Stomach (tissue), 9 donors: ENCODE measurements around the gene LAMC1. TPM values are rescaled to one million over a fixed set of nuclear protein-coding genes. Genes with fewer than 3 reads are reported as not detected.

Experiments used
- DNase-seq, 2 donors: peaks; one replicate each; pipeline versions ENCODE4 v3.0.0 to v3.0.0-alpha.2; 2013 to 2019
- H3K27ac ChIP-seq, 5 donors: fragments of 200-600 bp in 4 of 5; sonication (generic) in 4 of 5; one replicate each; pipeline ENCODE4 v1.5.1; 2013 to 2019; ENCODE audit warnings: mild to moderate bottlenecking in 1 of 5, moderate library complexity in 1 of 5
- H3K27me3 ChIP-seq, 3 donors: fragments of 200-600 bp; sonication (generic); one replicate each; pipeline ENCODE4 v1.5.1; 2017 to 2019; ENCODE audit warnings: mixed run types in 1 of 3
- H3K36me3 ChIP-seq, 4 donors: fragments of 200-600 bp; sonication (generic); 1 replicate in 3 of 4; 2 replicates in 1 of 4; pipeline ENCODE4 v1.5.1; 2016 to 2019
- H3K4me1 ChIP-seq, 4 donors: fragments of 200-600 bp; sonication (generic); one replicate each; pipeline ENCODE4 v1.5.1; 2016 to 2019
- H3K4me3 ChIP-seq, 4 donors: fragments of 200-600 bp; sonication (generic) in 3 of 4; one replicate each; pipeline ENCODE4 v1.5.1; 2016 to 2019; ENCODE audit warnings: mild to moderate bottlenecking in 1 of 4
- H3K9me3 ChIP-seq, 4 donors: fragments of 200-600 bp; sonication (generic); one replicate each; pipeline ENCODE4 v1.5.1; 2016 to 2019
- CTCF ChIP-seq, 7 experiments: fragments of 450-650 bp in 4 of 7; fragments of 200-600 bp in 3 of 7; sonication (generic) in 3 of 7; IDR thresholded peaks; one replicate each; pipeline ENCODE4 v1.5.1; 2016 to 2019; ENCODE audit warnings: antibody characterized with exemption in 7 of 7, control low read depth in 2 of 7, mild to moderate bottlenecking in 1 of 7
- EP300 ChIP-seq: sonication (generic); formaldehyde crosslinking; IDR thresholded peaks from one replicate; pipeline ENCODE4 v1.6.1; 2017; ENCODE audit warnings: antibody characterized with exemption
- POLR2A ChIP-seq, 4 donors: fragments of 450-650 bp; IDR thresholded peaks; one replicate each; pipeline ENCODE4 v1.6.1; 2016; ENCODE audit warnings: antibody characterized with exemption in 4 of 4, control low read depth in 2 of 4, mild to moderate bottlenecking in 1 of 4, moderate library complexity in 1 of 4
- POLR2AphosphoS5 ChIP-seq, 3 donors: sonication (generic); formaldehyde crosslinking; IDR thresholded peaks; one replicate each; pipeline ENCODE4 v1.6.1; 2016; ENCODE audit warnings: antibody characterized with exemption in 3 of 3
- WGBS, 5 donors: extraction: QIAGEN DNeasy Blood & Tissue Kit in 3 of 5; methylation state at CpG; one replicate each; pipeline versions ENCODE4 v1.1.5 to v1.1.7; 2013 to 2018; 5-methylcytosine and 5-hydroxymethylcytosine counted together
- intact Hi-C: fragments of 100-400 bp; cut with DNase I; formaldehyde crosslinking; loops from one replicate; pipeline ENCODE4 v1.15.1; 2023; ENCODE audit warnings: low total_unique reads
- polyA plus RNA-seq, 3 donors: library from polyadenylated mRNA; stranded (reverse); fragments of 200-250 nt; gene quantifications; one replicate each; pipeline ENCODE4 v1.2.3, GENCODE V29; 2013
- total RNA-seq, 5 donors: library from RNA; depleted of rRNA; stranded (reverse); fragments of >200 nt; gene quantifications; one replicate each; pipeline versions ENCODE4 v1.1.0 to v1.2.3, GENCODE V29; 2014 to 2016
- donor health status: healthy with polysubstance abuse.
- donor health status: Bipolar disorder and iron deficiency.
- donor health status: healthy.

The LAMC1 gene
- total and polyA plus RNA-seq, 8 donors = 11.7 to 355 (median 142) TPM

- DNase-seq = no peak
- H3K9me3 ChIP-seq = no peaks in the 10 kb centered on the region
- no peak overlapping the region for H3K4me3 ChIP-seq
- intact Hi-C loops = no loop called here
- H3K27ac ChIP-seq = peak overlapping the region in 3 of 5 donors; percentile 40 to 62 (median 43)
- H3K27me3 ChIP-seq = no peaks in the 10 kb centered on the region
- TF ChIP-seq POLR2AphosphoS5 (IDR thresholded peaks at IDR 0.05) (no peak), EP300 (no peak), CTCF (IDR thresholded peaks at IDR 0.05) (no peak)
- whole genome bisulfite sequencing, 5 donors = 80 to 95% (median 90%) methylated on average over 5 of the region's 5 CpGs
- H3K4me1 ChIP-seq = peaks cover 0 to 29% (median 13%) of the 10 kb centered on the region in 4 donors
- peaks cover 39 to 100% (median 96%) of the 10 kb centered on the region in 4 donors for H3K36me3 ChIP-seq
Observed at GRCh38 chr1:183125279-183125999, 102.2 kb downstream of the LAMC1 start.

- H3K27me3 ChIP-seq = no peaks in the 10 kb centered on the region
- TF ChIP-seq POLR2AphosphoS5 (IDR thresholded peaks at IDR 0.05) (no peak), EP300 (no peak), POLR2A (IDR thresholded peaks at IDR 0.05) (no peak), CTCF (IDR thresholded peaks at IDR 0.05) (no peak)
- peaks cover 0 to 29% (median 13%) of the 10 kb centered on the region in 4 donors for H3K4me1 ChIP-seq
- H3K9me3 ChIP-seq = no peaks in the 10 kb centered on the region
- H3K27ac ChIP-seq = peak overlapping the region in 3 of 5 donors; percentile 40 to 62 (median 44)
- intact Hi-C loops = no loop called here
- WGBS, 5 donors = 80 to 93% (median 92%) methylated on average over 5 of the region's 5 CpGs
- H3K36me3 ChIP-seq = peaks cover 33 to 99% (median 96%) of the 10 kb centered on the region in 4 donors
- H3K4me3 ChIP-seq = no peak overlapping the region
- DNase-seq = no peak
Observed at GRCh38 chr1:183126000-183126366, 102.8 kb downstream of the LAMC1 start.

DNA sequence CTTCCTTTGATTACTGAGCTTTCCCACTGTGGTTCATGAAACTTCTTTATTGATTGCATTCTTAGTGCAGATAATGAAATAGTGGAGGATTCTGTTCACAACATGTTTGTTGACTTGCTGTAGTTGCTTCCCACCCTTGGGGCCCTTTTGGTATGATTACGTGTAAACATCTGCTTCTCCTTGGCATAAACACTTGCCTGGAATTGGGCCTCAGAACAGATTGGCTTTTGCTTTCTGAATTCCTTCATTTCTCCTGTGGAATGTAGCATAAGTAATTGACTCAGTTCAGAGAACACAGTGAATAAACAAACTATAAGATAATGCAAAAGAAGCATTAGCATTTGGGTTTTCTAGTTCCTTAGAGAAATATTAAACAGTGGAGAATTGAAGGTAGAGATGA is 103.3 kb downstream of the LAMC1 start:
- peak in 1 of 2 donors; percentile 47 for DNase-seq
- Histone ChIP-seq H3K27ac (peak overlapping the region in 3 of 5 donors; percentile 40 to 62 (median 44)), H3K36me3 (peaks cover 28 to 99% (median 96%) of the 10 kb centered on the region in 4 donors), H3K4me1 (peaks cover 0 to 29% (median 13%) of the 10 kb centered on the region in 4 donors), H3K9me3 (no peaks in the 10 kb centered on the region), H3K27me3 (no peaks in the 10 kb centered on the region), H3K4me3 (no peak overlapping the region)
- 60 to 74% (median 69%) methylated on average over 1 of the region's 1 CpG for WGBS, 5 donors
- intact Hi-C loops = no loop called here
- TF ChIP-seq EP300 (no peak), POLR2AphosphoS5 (IDR thresholded peaks at IDR 0.05) (peak in 1 of 3 donors; percentile 59)

GRCh38 chr1:183129921-183130690 is 106.9 kb downstream of the LAMC1 start:
- intact Hi-C loops = no loop called here
- H3K27ac ChIP-seq = peak overlapping the region in 3 of 5 donors; percentile 23 to 75 (median 50)

More at GRCh38 chr1:183129921-183130690, 106.9 kb downstream of the LAMC1 start:
- Histone ChIP-seq H3K27me3 (no peaks in the 10 kb centered on the region), H3K4me3 (no peak overlapping the region), H3K9me3 (no peaks in the 10 kb centered on the region), H3K4me1 (peaks cover 0 to 26% (median 9%) of the 10 kb centered on the region in 4 donors), H3K36me3 (peaks cover 23 to 99% (median 95%) of the 10 kb centered on the region in 4 donors)
- no peak for DNase-seq
- 77 to 89% (median 81%) methylated on average over 15 of the region's 15 CpGs for WGBS, 5 donors
- TF ChIP-seq EP300 (peak; percentile 32), POLR2A (IDR thresholded peaks at IDR 0.05) (no peak), POLR2AphosphoS5 (IDR thresholded peaks at IDR 0.05) (peak in 1 of 3 donors; percentile 18), CTCF (IDR thresholded peaks at IDR 0.05) (no peak)
